Activated naive CD8-positive, alpha-beta T cell treated with anti-CD3 and anti-CD28 coated beads, Interleukin-2, amount 10 ng/mL, durations not matched to agents 7 days and 5 days (primary cell): Measurements from ENCODE around the gene ANO4. TPM values are rescaled to one million over a fixed set of nuclear protein-coding genes. Genes with fewer than 3 reads are reported as not detected.

Experiments
- ATAC-seq: fragments of 150-1000 bp; cut with Tn5 transposase; one replicate; pipeline ENCODE4 v1.10.0; 2021; ENCODE audit warnings: low read depth, moderate library complexity
- POLR2A ChIA-PET: fragments of 350-600 bp; sonication (Branson Sonifier 250); formaldehyde crosslinking; loops from one replicate; lab custom pipeline; 2021; ENCODE audit warnings: antibody characterized with exemption; lab: Charles Lee
- DNase-seq: peaks from one replicate; pipeline ENCODE4 v3.0.0; 2021
- H3K27ac Mint-ChIP-seq: one replicate; pipeline ENCODE4 v1.8.0; 2022; ENCODE audit warnings: mild to moderate bottlenecking, mixed read lengths
- H3K27me3 Mint-ChIP-seq: one replicate; pipeline ENCODE4 v1.8.0; 2022; ENCODE audit warnings: mild to moderate bottlenecking, moderate library complexity, mixed read lengths
- H3K36me3 Mint-ChIP-seq: one replicate; pipeline ENCODE4 v1.8.0; 2021; ENCODE audit warnings: mild to moderate bottlenecking, mixed read lengths
- H3K4me1 Mint-ChIP-seq: one replicate; pipeline ENCODE4 v1.8.0; 2021; ENCODE audit warnings: mixed read lengths
- H3K4me3 Mint-ChIP-seq: one replicate; pipeline ENCODE4 v1.8.0; 2022; ENCODE audit warnings: mild to moderate bottlenecking, moderate library complexity, mixed read lengths
- H3K9me3 Mint-ChIP-seq: one replicate; pipeline ENCODE4 v1.8.0; 2021; ENCODE audit warnings: mixed read lengths
- total RNA-seq, 2 experiments: library from RNA; stranded (reverse); gene quantifications; one replicate each; pipeline ENCODE4 v1.2.3, GENCODE V29; 2021

Gene ANO4
- total RNA-seq, 2 experiments from 2014 or later, result not detected

- H3K4me1 Mint-ChIP-seq, result no peaks in the 10 kb centered on the region
- POLR2A ChIA-PET, result no interaction called here
- H3K27me3 Mint-ChIP-seq, result no peaks in the 10 kb centered on the region
- peaks cover 5% of the 10 kb centered on the region for H3K9me3 Mint-ChIP-seq
- H3K4me3 Mint-ChIP-seq, result no peak overlapping the region
- H3K27ac Mint-ChIP-seq, result no peak overlapping the region
- no peaks in the 10 kb centered on the region for H3K36me3 Mint-ChIP-seq
- no peak for DNase-seq
- no peak for ATAC-seq
These were observed 210.3 kb downstream of the ANO4 start for GRCh38 chr12:101004898-101005297.

GRCh38 chr12:101009274-101009673 is 214.7 kb downstream of the ANO4 start:
- Mint-ChIP-seq H3K4me3 (no peak overlapping the region), H3K27ac (no peak overlapping the region), H3K36me3 (no peaks in the 10 kb centered on the region), H3K27me3 (no peaks in the 10 kb centered on the region), H3K9me3 (peaks cover 9% of the 10 kb centered on the region), H3K4me1 (no peaks in the 10 kb centered on the region)
- POLR2A ChIA-PET, result no interaction called here
- ATAC-seq (no peak), DNase-seq (no peak)

- ATAC-seq (no peak), DNase-seq (no peak)
- Mint-ChIP-seq H3K4me3 (no peak overlapping the region), H3K4me1 (no peaks in the 10 kb centered on the region), H3K9me3 (peaks cover 10% of the 10 kb centered on the region), H3K27ac (no peak overlapping the region), H3K27me3 (no peaks in the 10 kb centered on the region), H3K36me3 (no peaks in the 10 kb centered on the region)
- POLR2A ChIA-PET, result no interaction called here
These were observed 216.3 kb downstream of the ANO4 start for GRCh38 chr12:101010896-101011295.

- Mint-ChIP-seq H3K4me1 (no peaks in the 10 kb centered on the region), H3K27ac (no peak overlapping the region), H3K9me3 (peaks cover 14% of the 10 kb centered on the region), H3K36me3 (no peaks in the 10 kb centered on the region), H3K27me3 (no peaks in the 10 kb centered on the region), H3K4me3 (no peak overlapping the region)
- POLR2A ChIA-PET, result no interaction called here
- DNase-seq (no peak), ATAC-seq (no peak)
These were observed 219.4 kb downstream of the ANO4 start for GRCh38 chr12:101013993-101014392.

- Mint-ChIP-seq H3K27me3 (no peaks in the 10 kb centered on the region), H3K4me1 (no peaks in the 10 kb centered on the region), H3K27ac (no peak overlapping the region), H3K9me3 (peaks cover 10% of the 10 kb centered on the region), H3K36me3 (no peaks in the 10 kb centered on the region), H3K4me3 (no peak overlapping the region)
- POLR2A ChIA-PET, result no interaction called here
- no peak for ATAC-seq
- DNase-seq, result no peak
These were observed 220.5 kb downstream of the ANO4 start for GRCh38 chr12:101015044-101015443.

GRCh38 chr12:101018540-101018939 is 224.0 kb downstream of the ANO4 start:
- peaks cover 9% of the 10 kb centered on the region for H3K9me3 Mint-ChIP-seq
- POLR2A ChIA-PET, result no interaction called here
- H3K27ac Mint-ChIP-seq, result no peak overlapping the region
- no peak for ATAC-seq
- no peaks in the 10 kb centered on the region for H3K4me1 Mint-ChIP-seq
- H3K36me3 Mint-ChIP-seq, result no peaks in the 10 kb centered on the region
- no peaks in the 10 kb centered on the region for H3K27me3 Mint-ChIP-seq
- DNase-seq, result no peak
- H3K4me3 Mint-ChIP-seq, result no peak overlapping the region

GRCh38 chr12:101019201-101019600 is 224.6 kb downstream of the ANO4 start:
- no peak overlapping the region for H3K27ac Mint-ChIP-seq
- H3K4me3 Mint-ChIP-seq, result no peak overlapping the region
- H3K36me3 Mint-ChIP-seq, result no peaks in the 10 kb centered on the region
- ATAC-seq (no peak), DNase-seq (no peak)
- H3K4me1 Mint-ChIP-seq, result no peaks in the 10 kb centered on the region
- H3K27me3 Mint-ChIP-seq, result no peaks in the 10 kb centered on the region
- POLR2A ChIA-PET, result no interaction called here
- peaks cover 9% of the 10 kb centered on the region for H3K9me3 Mint-ChIP-seq

- H3K27ac Mint-ChIP-seq, result no peak overlapping the region
- H3K9me3 Mint-ChIP-seq, result peaks cover 9% of the 10 kb centered on the region
- POLR2A ChIA-PET, result no interaction called here
- no peak for DNase-seq
- H3K36me3 Mint-ChIP-seq, result no peaks in the 10 kb centered on the region
- ATAC-seq, result no peak
- no peaks in the 10 kb centered on the region for H3K27me3 Mint-ChIP-seq
- no peak overlapping the region for H3K4me3 Mint-ChIP-seq
- H3K4me1 Mint-ChIP-seq, result no peaks in the 10 kb centered on the region
These were observed 225.1 kb downstream of the ANO4 start for GRCh38 chr12:101019667-101020066.

- ATAC-seq, result no peak
- H3K4me1 Mint-ChIP-seq, result no peaks in the 10 kb centered on the region
- H3K9me3 Mint-ChIP-seq, result peaks cover 8% of the 10 kb centered on the region
- H3K4me3 Mint-ChIP-seq, result no peak overlapping the region
- POLR2A ChIA-PET, result no interaction called here
- H3K27me3 Mint-ChIP-seq, result no peaks in the 10 kb centered on the region
- no peaks in the 10 kb centered on the region for H3K36me3 Mint-ChIP-seq
- no peak overlapping the region for H3K27ac Mint-ChIP-seq
- DNase-seq, result no peak
These were observed 226.9 kb downstream of the ANO4 start for GRCh38 chr12:101021442-101021841.

GRCh38 chr12:101021911-101022388 is 227.4 kb downstream of the ANO4 start:
- H3K27me3 Mint-ChIP-seq, result no peaks in the 10 kb centered on the region
- peaks cover 8% of the 10 kb centered on the region for H3K9me3 Mint-ChIP-seq
- POLR2A ChIA-PET, result no interaction called here
- H3K36me3 Mint-ChIP-seq, result no peaks in the 10 kb centered on the region
- no peak for DNase-seq
- no peaks in the 10 kb centered on the region for H3K4me1 Mint-ChIP-seq
- no peak overlapping the region for H3K4me3 Mint-ChIP-seq
- ATAC-seq, result no peak
- no peak overlapping the region for H3K27ac Mint-ChIP-seq

- Mint-ChIP-seq H3K4me1 (no peaks in the 10 kb centered on the region), H3K4me3 (no peak overlapping the region), H3K27ac (no peak overlapping the region), H3K27me3 (no peaks in the 10 kb centered on the region), H3K9me3 (peaks cover 8% of the 10 kb centered on the region), H3K36me3 (no peaks in the 10 kb centered on the region)
- ATAC-seq, result no peak
- no peak for DNase-seq
- POLR2A ChIA-PET, result no interaction called here
These were observed 232.6 kb downstream of the ANO4 start for GRCh38 chr12:101027200-101027599.

- H3K9me3 Mint-ChIP-seq, result peaks cover 8% of the 10 kb centered on the region
- no peak overlapping the region for H3K27ac Mint-ChIP-seq
- no peaks in the 10 kb centered on the region for H3K4me1 Mint-ChIP-seq
- H3K36me3 Mint-ChIP-seq, result no peaks in the 10 kb centered on the region
- POLR2A ChIA-PET, result no interaction called here
- H3K27me3 Mint-ChIP-seq, result no peaks in the 10 kb centered on the region
- no peak overlapping the region for H3K4me3 Mint-ChIP-seq
- DNase-seq (no peak), ATAC-seq (no peak)
These were observed 233.2 kb downstream of the ANO4 start for GRCh38 chr12:101027816-101028215.

- POLR2A ChIA-PET, result no interaction called here
- H3K27ac Mint-ChIP-seq, result no peak overlapping the region
- H3K36me3 Mint-ChIP-seq, result no peaks in the 10 kb centered on the region
- DNase-seq, result no peak
- H3K4me3 Mint-ChIP-seq, result no peak overlapping the region
- ATAC-seq, result no peak
- no peaks in the 10 kb centered on the region for H3K27me3 Mint-ChIP-seq
- no peaks in the 10 kb centered on the region for H3K4me1 Mint-ChIP-seq
- H3K9me3 Mint-ChIP-seq, result peaks cover 4% of the 10 kb centered on the region
These were observed 243.8 kb downstream of the ANO4 start for GRCh38 chr12:101038289-101038871.

- ATAC-seq (no peak), DNase-seq (no peak)
- Mint-ChIP-seq H3K9me3 (peaks cover 1% of the 10 kb centered on the region), H3K4me3 (no peak overlapping the region), H3K27ac (no peak overlapping the region), H3K4me1 (no peaks in the 10 kb centered on the region), H3K36me3 (no peaks in the 10 kb centered on the region), H3K27me3 (no peaks in the 10 kb centered on the region)
- POLR2A ChIA-PET, result no interaction called here
These were observed 245.4 kb downstream of the ANO4 start for GRCh38 chr12:101039848-101040531.
